Measurements from ENCODE around the gene MYNN. TPM values are rescaled to one million over a fixed set of nuclear protein-coding genes. Genes with fewer than 3 reads are reported as not detected.

MYNN gene
- total RNA-seq: 22.3 and 25.6 TPM in 2 replicates

GRCh38 chr3:169772897-169773816 lies at the start of gene MYNN:
Gene MYNN, plus strand, starts transcription at chr3:169773396. Its CDS starts 900 bp downstream, at chr3:169774296.

DNA sequence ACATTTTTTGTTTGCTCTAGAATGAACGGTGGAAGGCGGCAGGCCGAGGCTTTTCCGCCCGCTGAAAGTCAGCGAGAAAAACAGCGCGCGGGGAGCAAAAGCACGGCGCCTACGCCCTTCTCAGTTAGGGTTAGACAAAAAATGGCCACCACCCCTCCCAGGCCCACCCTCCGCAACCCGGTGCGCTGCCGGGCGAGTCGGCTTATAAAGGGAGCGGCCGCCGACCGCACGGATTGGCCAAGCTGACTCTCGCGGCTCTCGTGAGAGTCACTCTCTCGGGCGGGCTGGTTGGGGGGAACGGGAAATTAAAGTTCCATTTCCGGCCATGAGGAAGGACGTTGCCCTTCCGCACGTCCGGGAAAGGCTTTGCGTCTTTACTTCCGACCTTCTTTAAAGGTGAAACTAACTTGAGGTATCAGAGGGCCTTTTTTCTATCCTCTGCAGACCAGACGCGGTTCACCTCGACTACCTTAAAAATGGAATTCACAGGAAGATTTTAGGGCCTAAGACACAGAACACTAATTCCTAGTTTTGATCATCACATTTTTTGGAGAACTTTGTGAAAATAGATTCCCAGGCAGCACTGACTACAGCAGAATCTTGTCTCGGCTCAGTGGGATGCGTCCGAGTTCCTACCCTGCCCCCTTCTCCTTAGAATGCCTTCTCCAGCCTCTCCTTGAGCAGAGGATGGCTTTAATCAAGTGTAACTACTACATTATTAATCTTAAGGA lies 8.1 kb upstream of the MYNN start, which contains the start of gene TERC:
Gene TERC, minus strand, starts transcription at position 179 of the 731 bp plus-strand sequence.

DNA sequence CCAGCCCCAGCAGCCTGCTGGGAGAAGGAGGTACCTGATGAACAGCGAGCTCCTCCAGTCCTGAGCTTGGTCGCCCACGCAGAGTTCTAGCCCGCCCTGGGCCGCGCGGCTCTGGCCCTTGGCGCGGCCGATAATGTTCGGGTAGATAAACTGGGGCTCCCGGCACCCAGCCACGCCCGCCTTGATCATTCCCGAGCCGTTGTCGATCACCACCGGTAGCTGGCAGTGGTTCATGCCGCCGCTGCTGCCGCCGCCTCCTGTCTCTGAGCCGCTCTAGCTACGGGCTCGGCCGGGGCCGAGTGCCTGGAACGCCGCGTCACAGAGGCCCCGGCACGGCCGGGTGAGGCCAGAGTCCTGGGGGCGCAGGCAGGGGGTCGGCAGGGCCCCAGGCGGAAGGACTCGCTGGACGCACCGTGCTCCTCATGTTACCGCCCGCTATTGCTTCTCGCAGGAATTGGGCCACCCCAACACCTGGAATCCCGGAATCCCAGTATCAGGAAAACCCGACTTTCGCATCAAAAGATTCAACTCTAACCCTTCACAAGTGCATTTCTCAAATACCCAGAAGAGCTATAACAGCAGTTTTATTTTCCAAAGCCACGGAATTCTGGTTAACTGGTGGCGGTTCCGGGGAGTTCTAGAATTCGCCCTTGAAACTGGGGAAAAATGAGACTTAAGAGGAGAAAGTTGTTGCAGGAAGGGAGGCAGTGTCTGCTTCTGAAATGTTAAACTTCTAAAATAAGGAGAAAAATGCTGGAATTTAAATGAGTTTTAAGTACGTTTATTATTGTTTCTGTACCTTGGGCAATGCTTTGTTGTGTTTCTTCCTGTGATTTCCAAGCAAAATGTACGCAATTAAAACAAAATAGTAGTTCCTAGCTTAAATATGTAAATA lies 3.7 kb upstream of the MYNN start, which contains the start of gene ACTRT3:
Gene ACTRT3, minus strand, starts transcription at position 275 of the 895 bp plus-strand sequence. Its CDS starts 41 bp downstream, at position 234.

DNA sequence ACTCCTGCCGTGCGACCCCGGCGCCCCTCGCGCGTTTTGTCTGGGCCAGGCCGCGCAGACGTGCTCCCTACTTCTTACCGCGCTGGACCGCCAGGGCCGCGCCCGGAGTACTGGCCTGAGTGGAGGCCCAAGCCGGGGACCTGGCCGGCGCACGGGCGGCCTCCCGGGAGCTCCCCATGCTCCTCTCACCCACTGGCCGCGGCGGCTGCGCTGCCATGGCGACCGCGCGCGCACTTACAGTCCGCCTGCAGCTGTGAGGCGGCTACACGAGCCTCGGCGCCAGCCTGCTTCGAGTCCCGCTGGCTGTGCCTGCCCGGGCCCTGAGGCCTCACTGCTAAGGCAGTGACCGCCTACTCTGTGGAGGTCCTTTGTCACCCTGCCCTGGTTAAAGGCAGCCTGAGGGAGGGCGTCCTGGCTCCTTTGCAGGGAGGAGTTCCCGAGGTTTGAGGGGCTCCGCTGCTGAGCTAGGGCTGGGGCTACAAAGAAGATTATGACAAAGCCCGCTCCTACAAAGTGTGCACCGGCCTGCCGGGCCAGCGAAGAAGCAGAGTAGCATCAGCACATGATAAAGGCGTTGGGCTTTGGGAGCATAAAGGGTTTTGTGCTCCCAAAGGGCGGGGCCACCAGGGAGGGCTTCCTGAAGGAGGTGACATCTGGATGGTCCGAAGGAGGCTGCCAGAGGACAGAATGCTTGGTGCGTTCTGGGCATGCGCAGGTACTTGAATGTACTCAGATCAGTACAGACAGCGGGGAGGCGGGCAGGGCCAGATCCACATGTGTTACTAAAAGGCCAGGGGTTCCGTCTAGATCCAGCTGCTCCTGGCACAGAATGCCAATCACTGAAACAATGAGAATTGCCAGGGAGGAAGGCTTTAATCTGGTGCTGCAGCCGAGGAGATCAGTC lies 39.4 kb downstream of the MYNN start, which contains the start of the genes LRRC34 and LRRIQ4:
Gene LRRC34, minus strand, starts transcription at position 573 of the 904 bp plus-strand sequence. Its CDS starts 356 bp downstream, at position 217.
Gene LRRIQ4, plus strand, starts transcription at position 539 of the 904 bp plus-strand sequence. CDS start 9,052 bp downstream, outside the sequence.

Other genes with a start within 250 kb of the MYNN start
- gene MECOM, start 109.7 kb upstream of the MYNN start, total RNA-seq: 1.8 and 3.4 TPM in 2 replicates
- gene TERC, start 8.3 kb upstream of the MYNN start, total RNA-seq: 104 and 183 TPM in 2 replicates
- 9.2 TPM in 2 replicates for gene ACTRT3, start 3.8 kb upstream of the MYNN start, total RNA-seq
- gene LRRIQ4, start 39.5 kb downstream of the MYNN start, total RNA-seq: 0.16 and 0.36 TPM in 2 replicates
- 3.4 and 3.7 TPM in 2 replicates for gene LRRC34, start 39.5 kb downstream of the MYNN start, total RNA-seq
- gene LRRC31, start 96.5 kb downstream of the MYNN start, total RNA-seq: not detected in 2 replicates
- gene SAMD7, start 138.2 kb downstream of the MYNN start, total RNA-seq: not detected in 2 replicates
- 36.4 and 41.4 TPM in 2 replicates for gene SEC62, start 193.4 kb downstream of the MYNN start, total RNA-seq